NCI-H2227 (cell line): Measurements from ENCODE around the gene MAST2.
"Not testable (repeated sequence)": the region's sequence is repeated elsewhere in the genome, so short reads cannot be mapped to it uniquely, and the experiment has no call there.

ENCODE experiments used
- DNase-seq: peaks from one replicate; lab custom pipeline; 2025; ENCODE audit not compliant: unreplicated experiment; lab: John Stamatoyannopoulos, UW

Gene MAST2

DNA sequence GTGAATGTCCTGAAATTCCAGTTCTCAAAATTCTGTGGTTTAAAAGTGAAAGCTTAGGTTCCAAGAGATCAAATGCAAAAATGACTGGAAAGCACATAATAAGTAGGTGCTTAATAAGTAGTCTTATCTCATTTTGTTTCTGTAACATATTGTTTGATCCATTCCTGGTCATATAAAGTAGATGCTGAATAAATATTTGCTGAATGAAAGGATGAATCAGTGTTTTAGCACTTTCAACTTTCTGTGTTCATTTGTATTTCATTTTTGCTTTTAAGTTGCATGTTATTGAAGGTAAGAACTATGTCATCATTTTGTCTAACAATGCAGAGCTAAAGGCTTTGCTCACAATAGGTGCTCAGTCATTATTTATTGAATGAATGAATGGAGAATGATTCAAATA, 6.3 kb downstream of the MAST2 start:
- DNase-seq = no peak

DNA sequence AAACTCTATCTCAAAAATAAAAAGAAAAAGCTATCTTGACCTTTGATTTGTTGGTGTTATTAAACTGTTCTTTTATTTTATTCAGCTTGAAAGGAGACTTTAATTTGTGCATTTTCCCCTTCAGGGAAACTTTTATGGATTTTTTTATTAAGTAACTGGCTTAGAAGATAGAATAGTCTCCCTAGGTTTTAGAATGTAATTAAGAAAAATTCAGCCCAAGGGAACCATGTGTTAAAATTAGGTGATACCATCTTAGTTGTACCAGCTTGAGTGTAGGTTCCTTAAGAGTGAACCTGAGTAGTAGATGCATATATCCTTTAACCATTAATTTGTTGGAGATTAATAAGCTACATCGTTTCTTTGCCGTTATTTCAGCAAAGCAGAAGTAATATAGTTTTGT, 11.4 kb downstream of the MAST2 start:
- DNase-seq = no peak

DNA sequence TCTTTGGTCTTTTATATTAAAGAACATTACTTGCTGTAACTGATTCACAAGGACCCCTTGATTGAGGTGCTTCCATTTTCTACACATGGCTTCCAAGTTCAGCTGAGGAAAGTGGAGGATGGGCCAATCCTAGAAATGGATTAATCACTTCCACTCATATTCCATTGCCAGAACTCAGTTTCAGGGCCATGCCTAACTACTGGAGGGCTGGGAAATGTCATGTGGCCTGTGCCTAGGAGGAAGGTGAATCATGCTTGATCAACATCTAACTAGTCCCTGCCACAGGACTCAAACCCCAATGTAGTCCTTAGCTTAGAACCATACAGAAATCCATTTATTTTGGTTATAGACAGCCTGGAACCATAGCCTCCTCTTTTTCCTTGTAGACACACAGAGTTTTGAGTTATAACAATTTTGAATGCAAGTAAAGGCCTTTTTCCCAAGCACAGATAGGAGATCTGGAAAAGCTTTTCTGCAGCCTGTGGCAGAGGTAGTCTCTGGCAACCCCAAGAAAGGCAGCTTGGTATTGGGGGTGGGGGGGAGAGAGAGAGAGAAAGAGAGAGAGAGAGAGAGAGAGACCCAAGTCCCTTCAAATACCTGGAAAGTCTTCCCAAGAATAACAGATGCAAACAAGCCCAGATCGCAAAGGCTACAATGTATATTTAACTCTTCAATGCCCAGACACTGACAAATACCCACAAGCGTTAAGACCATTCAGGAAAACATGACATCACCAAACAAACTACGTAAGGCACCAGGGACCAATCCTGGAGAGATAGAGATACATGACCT, 12.5 kb downstream of the MAST2 start:
- no peak for DNase-seq

DNA sequence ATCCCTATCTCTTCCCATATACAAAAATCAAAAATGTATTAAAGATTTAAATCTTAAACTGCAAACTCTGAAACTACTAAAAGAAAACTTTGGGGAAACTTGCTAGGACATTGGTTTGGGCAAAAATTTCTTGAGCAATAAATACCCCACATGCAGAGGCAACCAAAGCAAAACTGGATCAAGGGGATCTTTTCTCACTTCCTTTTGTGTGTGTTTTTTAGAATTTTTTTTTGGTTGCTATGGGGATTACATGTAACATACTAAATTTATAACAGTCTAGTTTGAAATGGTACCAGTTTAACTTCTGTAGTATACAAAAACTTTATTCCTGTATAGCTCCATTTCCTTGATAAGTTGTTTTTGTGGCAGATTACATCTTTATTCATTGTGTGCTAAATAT, 16.8 kb downstream of the MAST2 start:
- no peak for DNase-seq

DNA sequence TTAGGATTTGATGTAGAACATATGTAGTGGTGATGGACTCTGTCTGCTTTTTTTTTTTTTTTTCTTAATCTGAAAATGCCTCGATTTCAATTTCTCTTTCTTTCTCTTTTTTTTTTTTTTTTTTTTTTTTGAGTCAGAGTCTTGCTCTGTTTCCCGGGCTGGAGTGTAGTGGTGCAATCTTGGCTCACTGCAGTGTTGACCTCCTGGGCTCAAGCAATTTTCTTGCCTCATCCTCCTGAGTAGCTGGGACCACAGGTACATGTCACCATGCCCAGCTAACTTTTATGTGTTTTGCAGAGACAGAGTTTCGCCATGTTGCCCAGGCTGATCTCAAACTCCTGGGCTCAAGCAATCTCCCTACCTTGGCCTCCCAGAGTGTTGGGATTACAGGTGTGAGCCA, 17.4 kb downstream of the MAST2 start:
- no peak for DNase-seq

DNA sequence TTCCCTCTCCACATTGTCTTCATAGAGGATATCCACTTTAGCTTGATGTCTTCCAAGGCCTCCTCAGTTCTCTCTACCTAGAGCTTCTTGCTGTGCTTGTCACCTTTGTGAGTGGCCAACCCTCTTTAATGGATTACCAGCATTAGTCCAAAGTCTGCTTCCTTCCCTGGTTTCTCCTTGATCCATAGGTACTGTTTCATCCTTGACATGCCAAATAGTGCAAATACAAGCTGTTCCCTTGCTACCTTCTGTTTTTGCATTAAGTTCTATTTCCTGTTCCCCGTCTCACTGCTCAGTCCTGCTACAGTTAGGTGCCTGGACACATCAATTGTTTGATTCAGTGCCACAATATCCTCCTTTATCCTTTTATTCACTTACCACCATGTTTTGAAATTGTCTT, 19.2 kb downstream of the MAST2 start:
- DNase-seq = no peak

DNA sequence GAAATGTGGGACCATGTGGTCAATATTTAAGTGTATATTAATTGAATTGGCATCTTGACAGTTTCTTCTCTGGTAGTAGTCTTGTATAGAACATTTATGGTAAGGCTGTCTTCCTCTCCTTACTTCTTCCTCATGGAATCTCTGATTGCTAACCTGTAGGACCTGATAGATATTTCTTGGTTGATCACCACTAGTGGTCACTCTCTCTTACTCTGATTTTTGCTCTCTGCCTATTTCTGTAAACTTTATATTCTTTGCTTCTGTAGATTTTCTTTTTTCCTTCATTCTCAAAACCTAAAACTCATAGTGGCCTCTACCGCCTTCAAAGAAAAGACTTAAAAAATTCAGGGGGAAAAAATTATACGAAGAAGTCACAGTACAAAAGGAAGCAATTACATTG, 21.2 kb downstream of the MAST2 start:
- DNase-seq = no peak

DNA sequence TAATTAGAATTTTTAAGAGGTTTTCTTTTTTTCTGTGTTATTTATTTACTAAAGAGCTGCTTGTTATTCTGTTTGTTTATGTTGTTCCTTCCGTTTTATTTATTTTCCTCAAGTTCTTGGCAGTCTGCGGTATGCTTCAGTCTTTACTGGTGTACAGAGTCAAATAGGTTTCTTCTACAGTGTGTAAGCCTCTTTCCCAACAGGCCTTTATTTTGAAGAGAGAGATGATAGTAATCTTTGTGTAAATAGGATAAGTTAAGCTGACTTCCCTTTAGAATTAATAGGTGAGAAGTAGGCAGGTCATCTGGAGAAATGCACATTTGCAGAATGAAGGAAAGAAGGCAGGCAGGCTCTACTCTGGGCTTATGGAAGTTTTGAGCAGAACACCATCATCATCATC, 23.8 kb downstream of the MAST2 start:
- no peak for DNase-seq

DNA sequence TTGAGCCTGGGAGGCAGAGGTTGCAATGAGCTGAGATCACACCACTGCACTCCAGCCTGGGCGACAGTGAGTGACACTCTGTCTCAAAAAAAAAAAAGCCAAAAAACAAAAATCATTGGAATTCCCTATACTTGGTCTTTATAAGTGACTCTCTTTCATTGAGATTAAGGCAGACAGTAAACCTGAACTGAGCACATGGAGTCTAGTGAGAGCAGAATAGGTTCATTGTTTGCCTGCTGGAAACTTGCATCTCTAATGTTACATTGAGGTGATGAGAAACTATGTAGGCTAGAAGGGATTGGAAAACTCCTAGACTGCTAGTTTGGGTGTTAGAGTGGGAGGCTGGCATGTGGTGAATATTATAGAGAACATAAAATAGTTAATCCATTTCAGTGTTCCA, 25.4 kb downstream of the MAST2 start:
- DNase-seq = no peak

DNA sequence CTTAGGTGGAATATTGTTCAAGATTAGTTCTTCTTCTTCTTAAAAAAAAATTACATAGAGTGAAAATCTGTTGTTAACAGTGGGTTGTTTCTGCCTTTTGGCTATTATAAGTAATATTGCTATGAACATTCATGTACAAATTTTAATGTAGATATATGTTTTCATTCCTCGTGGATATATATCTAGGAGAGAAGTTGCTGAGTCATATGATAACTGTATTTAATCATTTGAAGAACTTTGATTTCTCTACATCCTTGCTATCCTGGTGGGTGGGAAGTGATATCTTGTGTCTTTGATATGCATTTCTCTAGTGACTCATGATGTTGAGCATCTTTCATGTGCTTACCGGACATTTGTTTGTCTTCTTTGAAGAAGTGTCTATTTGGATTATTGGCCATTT, 29.9 kb downstream of the MAST2 start:
- no peak for DNase-seq

DNA sequence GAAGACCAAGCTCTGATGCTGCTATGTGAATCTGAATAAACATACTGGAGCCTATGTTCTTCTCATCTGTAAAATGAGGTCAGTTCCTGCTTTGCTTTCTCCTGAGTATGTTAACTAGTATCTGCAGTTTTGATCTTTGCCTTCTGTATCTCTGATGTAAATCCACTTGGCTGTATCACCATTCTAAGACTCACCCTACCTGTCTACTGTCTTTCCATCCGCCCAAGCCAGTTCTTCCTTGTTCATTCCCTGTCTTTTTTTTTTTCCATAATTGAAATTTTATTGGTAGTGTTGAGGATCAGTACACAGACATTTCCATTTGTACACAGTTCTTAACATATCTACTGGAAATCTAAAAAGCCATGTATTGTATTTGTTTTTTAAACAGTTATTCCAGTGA, 31.3 kb downstream of the MAST2 start:
- no peak for DNase-seq

DNA sequence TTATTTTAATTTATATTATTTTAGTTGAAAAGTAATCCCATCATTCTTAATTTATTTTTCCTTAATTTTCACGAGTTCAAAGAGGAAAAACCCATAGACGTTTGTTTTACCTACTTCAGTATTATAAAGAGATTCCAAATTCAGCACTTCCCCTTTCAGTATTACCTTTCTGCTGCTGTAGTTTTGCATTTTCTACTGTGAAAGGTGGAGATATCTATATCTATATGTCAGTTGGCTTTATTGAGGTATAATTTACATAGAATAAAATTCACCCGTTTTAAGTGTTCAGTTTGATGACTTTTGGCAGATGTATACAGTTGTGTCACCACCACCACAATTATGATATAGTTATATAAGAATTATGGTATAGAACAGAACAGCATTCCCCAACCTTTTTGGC, 33.0 kb downstream of the MAST2 start:
- DNase-seq = no peak

DNA sequence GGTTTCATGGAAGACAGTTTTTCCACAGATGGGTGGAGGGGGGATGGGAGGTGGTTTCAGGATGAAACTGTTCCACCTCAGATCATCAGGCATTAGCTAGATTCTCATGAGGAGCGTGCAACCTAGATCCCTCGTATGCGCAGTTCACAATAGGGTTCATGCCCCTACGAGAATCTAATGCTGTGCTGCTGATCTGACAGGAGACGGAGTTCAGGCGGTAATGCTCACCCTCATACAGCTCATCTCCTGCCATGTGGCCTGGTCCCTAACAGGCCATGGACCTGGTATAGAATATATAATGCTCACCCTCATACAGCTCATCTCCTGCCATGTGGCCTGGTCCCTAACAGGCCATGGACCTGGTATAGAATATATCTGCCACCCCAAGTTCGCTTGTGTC, 33.4 kb downstream of the MAST2 start:
- DNase-seq = not testable (repeated sequence)

DNA sequence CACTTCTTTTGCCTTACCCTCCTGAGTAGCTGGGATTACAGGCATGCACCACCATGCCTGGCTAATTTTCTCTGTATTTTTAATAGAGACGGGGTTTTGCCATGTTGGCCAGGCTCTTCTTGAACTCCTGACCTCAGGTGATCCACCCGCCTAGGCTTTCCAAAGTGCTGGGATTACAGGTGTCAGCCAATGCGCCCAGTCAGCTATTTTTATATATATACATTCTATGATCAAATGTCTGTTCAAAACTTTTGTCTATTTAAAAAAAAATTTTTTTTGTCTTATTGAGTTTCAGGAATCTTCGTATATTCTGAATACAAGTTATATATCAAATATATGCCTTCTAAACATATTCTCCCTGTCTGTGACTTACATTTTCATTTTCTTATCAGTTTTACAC, 34.9 kb downstream of the MAST2 start:
- not testable (repeated sequence) for DNase-seq

DNA sequence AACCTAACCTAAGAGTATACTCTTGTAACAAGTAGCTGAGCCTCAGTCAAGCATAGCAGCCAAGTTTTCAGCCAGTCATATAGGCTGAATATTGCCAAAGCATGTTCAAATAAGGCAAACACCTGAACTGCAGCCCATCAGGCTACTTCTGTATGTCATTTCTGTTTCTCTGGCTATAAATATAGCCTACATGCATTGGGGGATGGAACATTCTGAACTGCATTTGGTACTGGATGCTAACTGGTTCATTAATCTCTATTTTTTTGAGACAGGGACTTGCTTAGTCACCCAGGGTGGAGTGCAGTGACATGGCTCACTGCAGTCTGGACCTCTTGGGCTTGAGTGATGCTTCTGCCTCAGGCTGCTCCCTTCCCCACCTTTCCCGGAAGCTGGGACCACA, 37.3 kb downstream of the MAST2 start:
- DNase-seq = no peak

DNA sequence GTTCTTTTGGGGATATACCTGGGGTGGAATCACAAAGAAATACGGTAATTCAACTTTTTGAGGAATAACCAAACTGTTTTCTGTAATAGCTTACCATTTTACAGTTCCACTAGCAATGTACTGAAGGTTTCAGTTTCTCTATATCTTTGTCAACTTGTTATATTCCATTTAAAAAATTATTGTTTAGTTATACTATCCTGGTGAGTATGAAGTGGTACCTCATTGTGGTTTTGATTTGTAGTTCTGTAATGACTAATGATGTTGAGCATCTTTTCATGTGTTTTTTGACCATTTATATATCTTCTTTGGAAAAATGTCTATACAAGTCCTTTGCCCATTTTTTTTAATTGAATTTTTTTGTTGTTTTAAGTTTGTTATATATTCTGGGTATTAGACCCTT, 39.4 kb downstream of the MAST2 start:
- DNase-seq = no peak

DNA sequence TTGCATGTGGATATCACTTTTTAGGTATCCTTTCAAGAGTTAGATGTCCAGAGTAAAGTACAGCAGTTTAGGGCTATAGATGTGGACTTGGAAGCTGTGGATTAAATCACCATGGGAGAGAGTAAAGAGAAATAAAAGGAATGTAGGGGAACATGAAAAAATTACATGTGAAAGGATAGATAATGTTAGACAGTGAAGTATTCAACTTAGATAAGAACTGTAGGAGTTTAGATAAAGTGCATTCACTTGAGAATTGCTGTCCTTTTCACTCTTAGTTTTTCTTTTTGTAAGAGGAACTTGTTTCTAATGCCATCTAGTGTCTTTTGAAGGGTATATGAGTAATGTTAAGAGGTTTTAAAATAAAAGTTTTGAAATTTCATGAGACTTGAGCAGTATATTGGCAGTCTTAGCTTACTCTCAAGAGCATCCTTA, 40.1 kb downstream of the MAST2 start:
- DNase-seq = no peak

DNA sequence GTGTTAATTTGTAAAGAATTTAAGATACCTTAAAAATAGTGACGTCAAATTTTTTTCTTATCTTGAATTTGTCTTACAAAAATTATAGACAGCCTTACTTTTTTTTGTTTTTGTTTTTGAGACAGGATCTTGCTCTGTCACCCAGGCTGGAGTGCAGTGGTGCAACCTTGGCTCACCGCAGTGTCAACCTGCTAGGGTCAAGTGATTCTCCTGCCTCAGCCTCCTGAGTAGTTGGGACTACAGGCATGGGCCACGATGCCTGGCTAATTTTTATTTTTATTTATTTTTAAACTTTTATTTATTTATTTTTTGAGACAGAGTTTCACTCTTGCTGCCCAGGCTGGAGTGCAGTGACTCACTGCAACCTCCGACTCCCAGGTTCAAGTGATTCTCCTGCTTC, 40.6 kb downstream of the MAST2 start:
- DNase-seq = not testable (repeated sequence)

DNA sequence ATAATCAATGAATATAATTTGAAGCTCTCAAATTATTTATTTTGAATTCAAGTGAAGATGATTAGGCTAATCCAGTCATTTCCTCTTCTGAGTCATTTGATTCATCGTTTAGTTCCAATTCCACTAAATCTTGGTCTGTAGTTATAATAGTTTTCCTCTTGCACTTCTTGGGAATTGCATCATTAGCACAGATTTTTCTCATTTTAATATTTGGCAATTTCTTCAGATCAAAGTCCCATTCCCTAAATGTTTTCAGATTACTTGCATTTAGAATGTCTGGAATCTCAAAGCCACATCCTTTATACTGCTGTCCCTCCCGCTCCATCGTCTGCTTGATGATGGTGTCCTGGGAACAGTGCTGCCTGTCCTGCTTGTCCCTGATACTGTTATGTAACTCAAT, 43.5 kb downstream of the MAST2 start:
- no peak for DNase-seq

DNA sequence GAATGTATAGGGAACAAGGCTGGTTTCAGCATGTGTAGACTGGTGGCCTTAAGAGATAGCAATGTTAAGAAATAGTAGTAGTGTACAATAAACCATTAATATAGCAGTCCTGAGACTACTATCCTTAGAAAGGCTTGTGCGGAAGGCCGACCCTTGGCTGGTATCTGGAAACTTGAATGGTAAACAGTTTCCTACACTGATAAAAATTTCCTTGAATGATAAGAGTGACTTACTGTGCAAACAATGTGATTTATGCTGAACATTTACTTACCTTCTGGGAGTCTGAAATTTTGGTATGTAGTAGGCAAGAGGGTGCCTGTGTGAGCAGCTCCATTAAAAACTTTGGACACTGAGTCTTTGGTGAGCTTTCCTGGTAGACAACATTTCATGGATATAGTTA, 44.7 kb downstream of the MAST2 start:
- DNase-seq = no peak

DNA sequence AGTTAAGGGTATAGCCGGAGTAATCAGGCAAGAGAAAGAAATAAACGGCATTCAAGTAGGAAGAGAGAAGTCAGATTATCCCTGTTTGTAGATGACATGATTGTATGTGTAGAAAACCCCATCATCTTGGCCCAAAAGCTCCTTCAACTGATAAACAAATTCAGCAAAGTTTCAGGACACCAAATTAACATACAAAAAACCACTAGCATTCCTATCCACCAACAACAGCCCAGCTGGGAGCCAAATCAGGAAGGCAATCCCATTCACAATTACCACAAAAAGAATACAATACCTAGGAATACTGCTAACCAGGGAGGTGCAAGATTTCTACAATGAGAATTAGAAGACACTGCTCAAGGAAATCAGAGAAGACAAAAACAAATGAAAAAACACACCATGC, 45.3 kb downstream of the MAST2 start:
- no peak for DNase-seq

DNA sequence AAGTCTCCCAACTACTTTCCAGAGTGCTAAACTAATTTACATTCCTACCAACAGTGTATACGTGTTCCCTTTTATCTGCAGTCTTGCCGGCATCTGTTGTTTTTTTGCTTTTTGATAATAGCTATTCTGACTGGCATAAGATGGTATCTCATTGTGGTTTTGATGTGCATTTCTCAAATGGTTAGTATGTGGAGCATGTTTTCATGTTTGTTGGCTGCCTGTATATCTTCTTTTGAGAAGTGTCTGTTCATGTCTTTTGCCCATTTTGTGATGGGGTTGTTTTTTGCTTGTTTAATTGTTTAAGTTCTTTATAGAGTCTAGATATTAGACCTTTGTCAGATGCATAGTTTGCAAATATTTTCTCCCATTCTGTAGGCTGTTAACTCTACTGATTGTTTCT, 46.6 kb downstream of the MAST2 start:
- DNase-seq = no peak

DNA sequence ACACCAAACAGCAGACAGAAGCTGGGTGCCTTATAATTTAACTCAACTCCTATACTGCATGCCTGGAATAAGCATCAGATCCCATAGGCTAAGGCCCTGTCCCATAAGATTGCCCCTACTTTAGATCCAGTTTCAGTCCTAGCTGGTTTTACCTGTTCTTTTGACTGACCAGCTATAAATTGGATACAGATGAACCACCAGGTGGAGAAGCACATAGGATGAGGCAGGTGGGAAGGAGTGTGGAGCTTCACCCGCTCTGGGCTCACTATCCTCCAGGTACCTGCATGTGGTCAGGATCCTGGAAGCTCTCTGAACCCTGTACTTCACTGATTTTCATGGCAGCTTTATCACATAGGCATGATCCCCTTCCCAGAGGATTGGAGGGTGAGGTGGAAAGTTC, 51.3 kb downstream of the MAST2 start:
- DNase-seq = no peak
